Measurements from ENCODE around the gene OR52E5.

Gene OR52E5
- 0 reads per million in 2 donors for total RNA-seq

DNA sequence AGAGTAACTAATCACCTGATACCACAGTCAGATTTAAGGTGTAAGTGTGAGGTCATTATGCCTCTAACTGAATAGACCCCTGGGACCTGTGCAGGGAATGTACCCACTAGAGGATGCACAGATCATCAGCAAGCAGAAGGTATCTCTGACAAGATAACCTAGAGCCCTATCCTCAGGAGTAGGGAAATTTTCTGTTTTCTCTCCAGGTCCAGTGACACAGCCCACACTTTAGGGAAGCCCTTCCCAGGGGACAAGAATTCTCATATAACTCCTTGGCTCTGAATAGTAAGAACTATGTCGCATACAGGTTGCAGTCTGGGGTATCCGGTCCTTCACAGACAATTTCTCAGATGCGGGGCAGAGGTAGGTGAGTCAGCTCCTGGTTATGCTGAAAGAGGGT is at the start of gene OR52E5:
Gene OR52E5 (plus strand): TSS at position 301 of the 400 bp plus-strand sequence. CDS start 7,569 bp downstream, outside the sequence.
- no peak for DNase-seq

DNA sequence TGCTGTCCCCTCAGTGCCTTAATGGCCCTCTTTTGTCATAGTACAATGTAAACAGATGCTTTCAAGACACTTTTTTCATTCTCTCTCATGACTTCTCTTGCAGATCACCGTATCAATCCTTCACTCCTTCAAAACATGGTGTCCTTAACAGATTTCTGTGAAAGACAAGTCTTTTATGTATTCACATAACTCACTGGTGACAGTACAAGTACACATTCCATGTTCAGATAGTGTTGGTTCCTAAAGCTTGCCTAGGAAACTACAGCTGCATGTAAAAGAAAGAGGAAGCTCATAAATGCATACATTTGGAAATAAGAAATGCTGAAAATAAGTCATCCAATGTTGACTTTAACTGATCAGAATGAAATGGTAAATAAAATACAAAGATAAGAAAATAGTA is 46.3 kb upstream of the OR52E5 start:
- no peak for DNase-seq

DNA sequence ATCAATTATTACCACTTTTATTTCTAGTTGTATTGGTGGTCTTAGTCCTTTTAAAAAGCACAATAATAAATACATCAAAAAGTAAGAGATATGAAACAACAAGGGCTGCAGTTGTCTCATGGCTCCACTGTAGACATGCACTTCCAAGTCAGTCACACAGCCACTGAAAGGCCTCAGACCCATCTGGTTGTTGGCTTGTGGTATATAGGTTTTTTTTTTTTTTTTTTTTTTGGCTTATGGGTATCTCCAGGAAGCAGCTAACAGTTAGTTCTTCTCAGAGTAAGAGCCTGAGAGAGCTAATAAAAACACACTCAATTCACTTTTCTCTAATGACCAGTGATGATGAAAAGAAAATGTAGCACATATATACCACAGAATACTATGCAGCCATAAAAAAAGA is 45.3 kb upstream of the OR52E5 start:
- DNase-seq = no peak

DNA sequence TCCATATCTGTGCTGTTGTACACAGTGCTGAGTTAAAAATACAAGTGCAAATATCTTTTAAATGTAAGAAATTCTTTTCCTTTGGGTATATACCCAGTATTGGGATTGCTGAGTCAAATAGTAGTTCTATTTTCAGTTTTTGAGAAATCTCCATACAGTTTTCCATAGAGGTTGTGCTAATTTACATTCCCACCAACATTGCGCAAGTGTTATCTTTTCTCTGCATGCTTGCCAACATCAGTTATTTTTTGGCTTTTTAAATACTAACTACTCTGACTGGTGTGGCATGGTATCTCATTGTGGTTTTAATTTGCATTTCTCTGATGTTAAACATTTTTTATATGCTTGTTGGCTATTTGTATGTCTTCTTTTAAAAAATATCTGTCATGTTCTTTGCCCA is 42.0 kb upstream of the OR52E5 start:
- no peak for DNase-seq

DNA sequence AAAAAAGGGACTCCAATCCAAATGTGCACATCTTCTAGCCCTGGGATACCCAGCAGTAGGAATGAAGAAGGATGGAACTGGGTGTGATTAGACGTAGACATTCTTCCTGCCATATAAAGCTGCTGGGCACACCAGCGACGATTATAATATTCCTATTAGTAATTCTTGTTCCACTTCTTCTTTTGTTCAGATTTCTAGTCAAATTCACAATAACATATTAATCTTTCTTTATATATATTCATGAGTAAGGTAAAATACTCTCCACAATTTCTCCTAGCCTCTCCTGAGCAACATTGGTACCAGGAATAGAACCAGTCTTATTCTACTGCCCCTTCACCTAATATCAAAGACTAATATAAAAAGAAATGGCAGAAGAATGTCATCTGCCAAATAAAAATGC is 35.4 kb upstream of the OR52E5 start, which contains the start of gene OR52E8:
Gene OR52E8 (minus strand): TSS at position 101 of the 400 bp plus-strand sequence. CDS start 0 bp downstream, at position 101.
- DNase-seq = no peak

DNA sequence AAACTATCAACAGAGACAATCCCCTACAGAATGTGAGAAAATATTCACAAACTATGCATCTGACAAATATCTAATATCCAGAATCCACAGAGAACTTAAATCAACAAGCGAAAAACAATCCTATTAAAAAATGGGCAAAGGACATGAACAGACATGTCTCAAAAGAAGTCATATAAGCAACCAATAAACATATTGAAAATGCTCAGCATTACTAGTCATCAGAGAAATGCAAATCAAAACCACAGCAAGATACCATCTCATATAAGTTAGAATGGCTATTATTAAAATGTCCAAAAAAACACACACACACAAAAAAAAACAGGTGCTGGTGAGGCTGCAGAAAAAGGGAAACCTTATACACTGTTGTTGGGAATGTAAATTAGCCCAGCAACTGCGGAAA is 27.2 kb upstream of the OR52E5 start:
- DNase-seq = no peak

DNA sequence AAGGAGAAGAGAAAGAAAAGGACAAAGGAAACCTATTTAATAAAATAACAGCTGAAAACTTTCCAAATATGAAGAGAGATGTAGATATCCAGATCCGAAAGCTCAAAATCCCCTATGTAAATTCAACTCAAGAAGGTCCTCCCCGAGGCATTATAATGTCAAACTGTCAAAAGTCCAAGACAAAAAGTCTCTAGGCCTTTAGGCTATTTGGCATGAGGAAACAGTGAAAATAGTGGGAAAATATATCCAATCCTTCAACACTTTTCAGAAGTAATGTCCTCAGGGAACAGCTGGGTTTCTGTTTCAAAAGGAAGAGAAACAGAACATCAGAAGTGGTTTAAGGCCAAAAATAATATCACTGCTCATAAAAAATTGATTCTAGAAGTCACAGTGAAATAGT is 14.4 kb upstream of the OR52E5 start:
- DNase-seq = no peak

DNA sequence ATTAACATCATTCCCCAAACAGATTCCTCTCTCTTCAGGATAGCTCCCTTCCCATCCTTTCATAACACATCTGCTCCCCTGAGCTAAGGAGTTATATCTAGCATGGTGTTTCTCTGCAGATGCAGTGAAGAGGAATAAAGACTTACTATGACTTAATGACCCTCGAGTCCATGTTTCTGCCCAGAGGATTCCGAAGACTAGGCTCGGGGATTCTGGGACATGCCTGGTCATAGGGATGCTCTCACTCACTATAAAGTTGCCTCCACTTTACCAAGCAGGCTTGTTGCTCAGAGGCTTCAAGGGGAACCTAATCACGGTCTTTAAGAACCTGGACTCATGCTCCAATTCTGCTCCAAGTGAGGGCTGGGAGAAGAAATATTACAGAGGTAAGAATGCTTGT is 12.7 kb upstream of the OR52E5 start, which contains the start of gene OR52E4:
Gene OR52E4 (plus strand): TSS at position 301 of the 400 bp plus-strand sequence. CDS start 3,664 bp downstream, outside the sequence.
- no peak for DNase-seq

DNA sequence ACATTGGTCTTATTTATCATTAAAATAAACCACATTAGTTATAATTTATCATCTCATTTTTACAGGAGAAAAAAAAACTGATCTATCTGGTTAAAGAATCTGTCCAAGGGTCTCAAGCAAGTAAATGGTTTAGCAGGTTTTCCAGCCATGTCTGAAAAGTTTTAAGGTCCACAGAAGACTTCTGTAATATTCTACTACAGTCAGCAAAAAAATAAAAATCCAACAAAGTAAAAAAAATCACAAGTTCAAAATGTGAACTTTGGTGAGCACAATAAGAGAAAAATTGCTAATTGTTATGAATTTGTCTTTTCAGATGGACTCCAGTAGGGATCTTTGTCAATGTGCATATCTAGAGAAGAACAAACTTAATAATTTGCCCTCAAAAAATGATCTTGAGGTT is 11.3 kb upstream of the OR52E5 start:
- DNase-seq = no peak

DNA sequence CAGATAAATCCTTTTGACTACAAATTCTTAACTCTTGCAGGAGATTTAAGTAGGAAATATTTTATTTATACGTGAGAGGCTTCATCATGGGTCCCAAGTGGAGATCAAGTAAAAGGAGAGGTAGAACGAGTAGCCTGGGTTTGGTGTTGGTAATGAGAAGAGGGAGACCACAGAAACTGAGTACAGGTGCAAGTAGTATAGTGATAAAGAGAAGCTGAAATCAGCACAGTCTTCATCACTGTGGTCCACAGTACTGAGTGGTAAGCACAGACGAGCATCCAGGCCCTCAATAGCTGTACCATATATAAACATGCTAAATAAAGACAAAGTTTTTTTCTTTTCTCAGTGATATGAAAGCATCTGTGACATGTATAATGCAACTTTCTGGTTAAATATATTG is 5.8 kb upstream of the OR52E5 start:
- DNase-seq = no peak

DNA sequence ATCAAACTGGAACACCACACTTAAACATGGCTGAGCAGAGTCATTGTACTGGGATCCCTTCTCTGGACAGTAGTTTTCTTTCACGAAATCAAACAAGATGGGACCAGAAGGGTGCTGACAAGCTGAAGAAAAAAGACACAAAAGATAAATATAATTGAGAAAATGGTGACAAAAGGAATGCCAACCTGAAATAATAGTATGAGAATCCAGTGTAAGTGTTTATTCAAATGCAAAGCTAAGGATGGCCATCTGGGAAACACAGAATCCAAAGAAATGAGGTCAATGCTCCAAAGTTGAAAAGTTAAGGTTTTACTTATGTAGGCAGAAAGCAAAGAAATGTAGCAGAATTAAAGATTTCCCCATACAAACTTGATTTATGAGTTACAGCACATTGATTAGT is 5.3 kb upstream of the OR52E5 start:
- DNase-seq = no peak

DNA sequence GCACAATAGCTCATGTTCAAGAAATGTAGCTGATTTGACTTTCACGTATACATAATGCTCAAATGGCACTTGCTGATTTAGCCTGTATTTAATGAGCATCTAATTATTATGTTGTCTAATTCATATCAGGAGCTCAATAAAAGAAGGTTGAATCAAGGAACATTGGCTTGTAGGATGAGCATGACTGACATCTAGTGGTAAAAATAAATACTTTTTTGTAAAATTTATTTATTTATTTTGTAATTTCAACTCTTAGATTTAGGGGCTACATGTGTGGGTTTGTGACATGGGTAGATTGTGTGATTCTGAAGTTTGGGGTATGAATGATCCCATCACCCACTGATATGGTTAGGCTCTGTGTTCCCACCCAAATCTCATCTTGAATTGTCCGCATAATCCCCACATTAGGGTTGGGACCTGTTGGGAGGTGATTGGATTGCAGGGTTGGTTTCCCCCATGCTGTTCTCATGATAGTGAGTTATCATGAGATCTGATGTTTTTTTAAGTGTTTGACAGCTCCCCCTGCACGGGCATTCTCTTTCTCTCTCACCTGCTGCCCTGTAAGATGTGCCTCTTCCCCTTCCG is 1.7 kb upstream of the OR52E5 start:
- DNase-seq = no peak

DNA sequence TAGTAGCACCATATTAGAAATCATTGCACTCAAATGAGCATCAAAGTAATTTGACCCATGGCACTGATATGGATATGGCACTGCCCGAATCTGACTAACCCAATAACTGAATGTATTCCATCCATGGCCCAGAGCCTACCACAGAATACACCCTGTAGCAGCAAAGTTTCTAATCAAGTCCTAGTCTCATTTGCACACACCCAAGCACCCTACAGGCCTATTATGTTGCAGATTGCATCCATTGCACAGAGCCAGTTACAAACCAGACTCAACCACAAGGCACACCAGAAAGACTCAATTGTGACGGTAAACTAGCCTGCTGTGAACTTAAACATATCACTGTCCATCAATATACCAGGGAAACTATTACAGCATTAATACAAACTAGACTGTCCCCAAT is 6.5 kb downstream of the OR52E5 start:
- DNase-seq = no peak

DNA sequence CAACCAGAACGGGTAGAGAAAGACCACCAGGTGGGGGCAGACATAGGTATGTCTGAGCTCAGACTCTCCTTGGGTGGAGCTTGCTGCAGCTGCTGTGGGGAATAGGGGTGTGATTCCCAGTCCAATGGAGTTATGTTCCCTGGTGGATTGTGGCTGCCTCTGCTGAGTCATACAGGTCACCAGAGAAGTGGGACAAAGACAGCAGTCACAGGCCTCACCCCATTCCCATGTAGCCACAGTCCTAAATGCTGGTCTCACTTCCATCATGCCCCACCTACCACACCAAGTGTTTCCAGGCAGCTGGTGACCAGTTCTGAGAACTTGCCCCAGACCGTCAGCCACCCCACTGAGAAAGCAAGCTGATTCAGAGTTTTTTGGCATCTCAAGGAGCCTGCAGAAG is 17.5 kb downstream of the OR52E5 start:
- DNase-seq = no peak

DNA sequence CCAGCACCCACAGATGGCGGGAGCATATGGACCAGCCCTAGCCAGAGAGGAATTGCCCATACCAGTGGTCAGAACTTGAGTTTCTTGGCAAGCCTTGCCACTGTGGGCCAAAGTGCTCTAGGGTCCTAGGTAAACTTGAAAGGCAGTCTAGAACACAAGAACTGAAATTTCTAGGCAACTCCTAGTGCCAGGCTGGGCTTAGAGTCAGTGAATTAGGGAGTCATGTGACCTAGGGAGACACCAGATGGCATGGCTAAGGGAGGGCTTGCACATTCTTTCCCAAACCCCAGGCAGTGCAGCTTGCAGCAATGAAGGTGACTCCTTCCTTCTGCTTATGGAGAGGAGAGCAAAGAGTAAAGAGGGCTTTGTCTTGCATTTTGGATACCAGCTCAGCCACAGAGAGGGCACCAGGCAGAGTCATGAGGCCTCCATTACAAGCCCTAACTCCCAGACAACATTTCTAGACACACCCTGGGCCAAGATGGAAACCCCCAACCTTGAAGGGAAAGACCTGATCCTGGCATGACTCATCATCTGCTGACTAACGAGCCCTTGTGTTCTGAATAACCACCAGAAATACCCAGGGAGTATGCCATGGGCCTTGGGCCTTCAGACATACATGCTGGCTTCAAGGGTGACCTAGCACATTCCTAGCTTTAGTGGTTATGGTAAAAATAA is 29.9 kb downstream of the OR52E5 start:
- no peak for DNase-seq

DNA sequence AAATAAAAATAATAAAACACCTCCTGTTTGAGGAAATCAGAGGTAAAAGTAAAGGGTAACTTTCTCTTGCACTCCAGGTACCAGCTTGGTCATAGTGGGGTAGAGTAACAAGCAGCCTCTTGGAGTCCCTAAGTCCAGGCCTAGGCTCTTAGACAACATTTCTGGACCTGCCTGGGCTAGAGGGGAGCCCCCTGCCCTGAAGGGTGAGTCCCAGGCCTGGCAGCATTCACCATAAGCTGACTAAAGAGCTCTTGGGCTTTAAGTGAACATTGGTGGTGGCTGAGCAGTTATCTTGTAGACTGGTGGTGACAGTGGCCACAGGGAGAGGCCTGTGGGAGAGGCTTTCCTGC is 30.4 kb downstream of the OR52E5 start:
- no peak for DNase-seq

DNA sequence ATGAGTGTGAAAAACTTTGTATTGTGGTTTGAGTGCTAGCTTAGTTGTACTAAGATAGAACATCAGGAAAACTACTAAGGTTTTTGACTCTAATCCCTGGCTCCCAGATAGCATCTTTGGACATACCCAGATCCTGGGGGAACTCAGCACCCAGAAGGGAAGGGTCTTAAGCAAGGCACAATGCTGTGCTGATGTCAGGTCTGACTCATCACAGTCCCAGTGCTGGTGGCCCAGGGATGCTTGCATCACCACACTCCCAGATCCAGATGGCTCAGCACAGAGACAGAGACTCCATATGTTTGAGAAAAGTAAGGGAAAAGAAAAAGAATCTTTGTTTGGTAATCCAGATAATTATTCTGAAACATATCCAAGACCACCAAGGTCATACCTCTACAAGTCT is 30.8 kb downstream of the OR52E5 start:
- no peak for DNase-seq

DNA sequence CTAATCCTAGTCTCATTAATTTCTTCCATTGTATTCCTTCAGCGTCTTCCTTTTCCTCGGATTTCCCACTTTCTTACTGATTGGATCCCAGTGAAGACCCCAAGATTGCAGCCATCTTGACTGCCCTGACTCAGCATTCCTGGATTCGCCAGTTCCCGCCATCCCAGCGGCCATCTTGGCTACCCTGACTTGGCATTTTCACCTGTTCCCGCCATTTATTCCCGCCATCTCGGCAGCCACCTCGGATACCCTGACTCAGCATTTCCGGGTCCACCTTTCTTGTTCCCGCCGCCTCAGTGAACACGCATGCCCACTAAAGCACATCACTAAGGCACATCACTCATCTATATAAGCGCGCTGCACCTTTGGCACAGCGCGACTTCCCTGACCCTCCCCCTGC is 35.3 kb downstream of the OR52E5 start:
- DNase-seq = no peak

DNA sequence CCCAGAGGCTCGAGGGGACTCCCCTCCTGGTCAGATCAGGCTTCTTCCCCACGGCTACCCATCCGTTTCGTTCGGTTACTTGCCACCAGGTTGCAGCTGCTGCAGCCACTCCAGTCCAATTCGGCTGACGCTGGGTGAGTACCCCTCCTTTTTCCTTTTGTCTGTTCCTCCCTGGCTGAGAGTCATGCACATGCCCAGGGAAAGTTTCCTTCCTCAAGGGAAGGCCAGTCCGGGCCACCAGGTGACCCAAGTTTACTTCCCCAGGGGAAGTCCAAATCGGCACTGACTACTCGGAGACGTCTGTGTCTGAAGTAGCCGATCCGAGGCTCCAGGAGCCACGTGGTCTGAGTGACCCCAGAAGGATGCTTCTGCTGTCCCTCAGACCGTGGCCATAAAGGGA is 35.8 kb downstream of the OR52E5 start:
- no peak for DNase-seq

DNA sequence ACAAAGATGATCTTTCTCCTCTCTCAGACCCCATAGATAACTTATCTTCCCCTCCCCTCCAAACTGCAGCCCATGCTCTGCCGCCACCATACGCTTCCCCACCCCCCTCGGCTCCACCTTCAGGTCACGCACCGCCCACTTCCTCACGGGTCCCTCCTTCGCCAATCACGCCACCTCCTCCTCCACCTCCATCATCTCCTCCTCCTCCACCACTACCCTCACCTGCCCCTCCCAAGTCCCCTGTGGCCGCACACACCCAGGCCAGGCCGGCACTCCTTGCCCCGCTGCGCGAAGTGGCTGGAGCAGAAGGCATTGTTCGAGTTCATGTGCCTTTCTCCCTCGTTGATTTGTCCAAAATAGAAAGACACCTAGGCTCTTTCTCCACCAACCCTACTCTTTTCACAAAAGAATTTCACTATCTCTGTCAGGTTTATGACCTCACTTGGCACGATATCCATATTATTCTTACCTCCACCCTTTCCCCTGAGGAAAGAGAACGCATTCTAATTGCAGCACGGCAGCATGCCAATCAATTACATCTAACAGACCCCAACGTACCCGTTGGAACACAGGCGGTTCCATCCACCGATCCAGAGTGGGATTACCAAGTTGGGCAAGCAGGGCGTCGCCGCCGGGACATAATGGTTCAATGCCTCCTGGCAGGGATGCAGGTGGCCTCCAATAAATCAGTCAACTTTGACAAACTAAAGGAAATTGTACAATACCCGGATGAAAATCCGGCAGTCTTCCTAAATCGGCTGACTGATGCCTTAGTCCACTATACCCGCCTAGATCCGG is 36.8 kb downstream of the OR52E5 start:
- no peak for DNase-seq

DNA sequence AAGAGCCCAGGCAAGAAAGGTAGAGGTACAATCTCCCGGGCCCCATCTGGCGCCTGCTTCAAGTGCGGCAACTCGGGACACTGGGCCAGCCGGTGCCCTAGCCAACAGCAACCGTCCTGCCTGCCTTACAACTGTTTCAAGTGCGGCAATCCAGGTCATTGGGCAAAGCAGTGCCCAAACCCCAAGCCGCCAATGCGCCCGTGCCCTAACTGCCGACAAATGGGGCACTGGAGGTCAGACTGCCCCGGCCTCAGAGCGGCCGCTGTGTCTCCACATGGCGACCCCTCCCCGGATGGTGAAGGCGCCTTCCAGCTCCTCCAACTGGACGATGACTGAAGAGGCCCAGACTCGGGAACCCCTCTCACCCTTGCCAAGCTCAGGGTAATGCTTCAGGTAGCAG is 37.6 kb downstream of the OR52E5 start:
- no peak for DNase-seq

DNA sequence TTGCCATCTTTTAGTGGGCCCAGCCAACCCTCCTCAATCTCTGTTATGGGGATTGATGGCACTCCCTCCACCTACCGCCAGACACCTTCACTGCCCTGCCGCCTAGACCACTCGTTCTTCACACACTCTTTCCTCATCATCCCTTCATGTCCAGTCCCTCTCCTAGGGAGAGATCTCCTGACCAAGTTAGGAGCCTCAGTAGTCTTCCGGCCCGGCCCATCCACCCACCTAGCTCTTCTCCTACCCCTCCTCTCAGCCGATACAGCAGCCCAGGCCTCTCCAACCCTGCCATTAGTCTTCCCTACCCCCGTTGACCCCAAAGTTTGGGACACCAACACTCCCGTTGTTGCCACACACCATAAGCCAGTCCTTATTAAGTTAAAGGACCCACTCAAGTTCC is 38.1 kb downstream of the OR52E5 start:
- DNase-seq = no peak

DNA sequence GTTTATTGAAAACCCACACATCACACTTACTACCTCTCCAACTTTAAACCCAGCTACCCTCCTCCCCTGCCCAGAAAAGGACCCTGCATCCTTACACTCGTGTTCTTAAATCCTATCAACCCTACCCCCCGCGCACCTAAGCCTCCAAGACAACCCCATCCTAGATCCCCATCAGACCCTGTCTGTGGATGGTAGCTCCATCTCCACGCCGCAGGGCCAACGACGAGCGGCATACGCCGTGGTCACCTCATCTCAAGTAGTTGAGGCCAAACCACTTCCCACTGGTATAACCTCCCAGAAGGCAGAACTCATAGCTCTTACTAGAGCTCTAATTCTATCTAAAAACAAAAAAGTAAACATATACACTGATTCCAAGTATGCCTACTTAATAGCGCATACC is 39.7 kb downstream of the OR52E5 start:
- DNase-seq = no peak

DNA sequence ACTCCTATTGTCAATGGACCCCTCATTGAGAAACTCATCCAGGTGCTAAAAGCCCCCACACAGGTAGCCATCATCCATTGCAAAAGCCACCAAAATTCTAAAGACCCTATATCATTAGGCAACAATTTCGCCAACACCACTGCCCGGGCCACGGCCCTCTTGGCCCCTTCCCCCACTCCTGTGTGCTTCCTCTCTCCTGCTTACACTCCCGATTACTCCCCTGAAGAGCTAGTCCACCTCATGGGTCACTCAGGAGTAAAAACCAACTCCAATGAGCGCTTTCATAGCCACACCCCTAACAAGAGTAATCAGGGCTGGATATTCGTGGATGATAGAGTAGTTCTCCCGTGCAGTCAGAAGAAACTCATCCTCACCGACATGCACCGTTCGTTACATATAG is 40.1 kb downstream of the OR52E5 start:
- DNase-seq = no peak

Measured in T-helper 9 cell (primary cell).